ENCODE data around the gene ENDOU.
A peak's percentile ranks its signal among the peaks of the same experiment; 100 is the strongest.

Gene ENDOU

GRCh38 chr12:47725091-47725772 lies at the start of gene ENDOU:
ENDOU (minus strand) TSS chr12:47725490; CDS start chr12:47725413, 77 bp downstream.
- no peak within 1 kb of the TSS for H2AFZ ChIP-seq (ENCODE audit: low read length)
- H3K4me1 ChIP-seq (ENCODE audit: insufficient read depth, low read length, poor library complexity, severe bottlenecking): peaks cover 27% of the 10 kb centered on the region
- no peaks in the 10 kb centered on the region for H3F3A ChIP-seq (ENCODE audit: low read depth)
- H3K79me2 ChIP-seq (ENCODE audit: insufficient read depth, low read length): no peaks in the 10 kb centered on the region
- H3K27me3 ChIP-seq (ENCODE audit: insufficient read depth, low read length, poor library complexity, severe bottlenecking): no peaks in the 10 kb centered on the region
- no peaks in the 10 kb centered on the region for H3K9me2 ChIP-seq (replicated peaks; ENCODE audit: low read depth, low read length)
- H4K20me1 ChIP-seq (ENCODE audit: insufficient read depth, low read length, poor library complexity, severe bottlenecking): no peaks in the 10 kb centered on the region
- H3K36me3 ChIP-seq (ENCODE audit: insufficient read depth, low read length): no peaks in the 10 kb centered on the region
- peak within 1 kb of the TSS; percentile 0 for H3K9ac ChIP-seq (ENCODE audit: low read depth, low read length, poor library complexity, severe bottlenecking)
- H3K4me2 ChIP-seq (ENCODE audit: low read depth, low read length, poor library complexity, severe bottlenecking): no peak within 1 kb of the TSS
- TF ChIP-seq EZH2phosphoT487 (IDR thresholded peaks at IDR 0.05; ENCODE audit: borderline replicate concordance): no peak
- no peak for TF ChIP-seq CTCF (conservative IDR thresholded peaks at IDR 0.05; ENCODE audit: low read length)
- no peak within 1 kb of the TSS for H3K4me3 ChIP-seq (ENCODE audit: low read length, poor library complexity, severe bottlenecking)
- H3K9me3 ChIP-seq (ENCODE audit: insufficient read depth, low read depth, low read length): no peaks in the 10 kb centered on the region

GRCh38 chr12:47774663-47775062 lies 49.4 kb upstream of the ENDOU start:
- H3F3A ChIP-seq (ENCODE audit: low read depth): no peaks in the 10 kb centered on the region; the same call in 1 of the 2 replicates
- H3K9me3 ChIP-seq (ENCODE audit: insufficient read depth, low read depth, low read length): no peaks in the 10 kb centered on the region
- H3K9me2 ChIP-seq (replicated peaks; ENCODE audit: low read depth, low read length): no peaks in the 10 kb centered on the region
- TF ChIP-seq CTCF (conservative IDR thresholded peaks at IDR 0.05; ENCODE audit: low read length) (no peak), EZH2phosphoT487 (IDR thresholded peaks at IDR 0.05; ENCODE audit: borderline replicate concordance) (no peak)
- H3K4me1 ChIP-seq (ENCODE audit: insufficient read depth, low read length, poor library complexity, severe bottlenecking): peaks cover 49% of the 10 kb centered on the region
- H2AFZ ChIP-seq (ENCODE audit: low read length): no peak overlapping the region
- no peaks in the 10 kb centered on the region for H3K27me3 ChIP-seq (ENCODE audit: insufficient read depth, low read length, poor library complexity, severe bottlenecking)
- H3K4me3 ChIP-seq (ENCODE audit: low read length, poor library complexity, severe bottlenecking): peak overlapping the region; percentile 80
- peaks cover 5% of the 10 kb centered on the region for H4K20me1 ChIP-seq (ENCODE audit: insufficient read depth, low read length, poor library complexity, severe bottlenecking)
- no peaks in the 10 kb centered on the region for H3K36me3 ChIP-seq (ENCODE audit: insufficient read depth, low read length)
- H3K79me2 ChIP-seq (ENCODE audit: insufficient read depth, low read length): peaks cover 10% of the 10 kb centered on the region
- H3K9ac ChIP-seq (ENCODE audit: low read depth, low read length, poor library complexity, severe bottlenecking): peak overlapping the region; percentile 25
- peak overlapping the region; percentile 92 for H3K4me2 ChIP-seq (ENCODE audit: low read depth, low read length, poor library complexity, severe bottlenecking)

- H3K9me2 ChIP-seq (replicated peaks; ENCODE audit: low read depth, low read length): no peaks in the 10 kb centered on the region
- peak overlapping the region; percentile 73 for H3K9ac ChIP-seq (ENCODE audit: low read depth, low read length, poor library complexity, severe bottlenecking)
- no peaks in the 10 kb centered on the region for H3K9me3 ChIP-seq (ENCODE audit: insufficient read depth, low read depth, low read length)
- H2AFZ ChIP-seq (ENCODE audit: low read length): peak overlapping the region; percentile 91; the same call in 1 of the 2 replicates
- no peaks in the 10 kb centered on the region; the same call in 1 of the 2 replicates for H3F3A ChIP-seq (ENCODE audit: low read depth)
- H3K4me3 ChIP-seq (ENCODE audit: low read length, poor library complexity, severe bottlenecking): peak overlapping the region; percentile 80
- TF ChIP-seq CTCF (conservative IDR thresholded peaks at IDR 0.05; ENCODE audit: low read length) (no peak), EZH2phosphoT487 (IDR thresholded peaks at IDR 0.05; ENCODE audit: borderline replicate concordance) (no peak)
- H3K79me2 ChIP-seq (ENCODE audit: insufficient read depth, low read length): peaks cover 10% of the 10 kb centered on the region
- no peaks in the 10 kb centered on the region for H3K27me3 ChIP-seq (ENCODE audit: insufficient read depth, low read length, poor library complexity, severe bottlenecking)
- no peaks in the 10 kb centered on the region for H3K36me3 ChIP-seq (ENCODE audit: insufficient read depth, low read length)
- H4K20me1 ChIP-seq (ENCODE audit: insufficient read depth, low read length, poor library complexity, severe bottlenecking): peaks cover 4% of the 10 kb centered on the region
- peak overlapping the region; percentile 92 for H3K4me2 ChIP-seq (ENCODE audit: low read depth, low read length, poor library complexity, severe bottlenecking)
- H3K4me1 ChIP-seq (ENCODE audit: insufficient read depth, low read length, poor library complexity, severe bottlenecking): peaks cover 49% of the 10 kb centered on the region
These were observed 48.7 kb upstream of the ENDOU start for GRCh38 chr12:47773858-47774580.
